ENCODE results near the gene ETS2. TPM values are rescaled to one million over a fixed set of nuclear protein-coding genes. Genes with fewer than 3 reads are reported as not detected.

The ETS2 gene
- total and polyA plus RNA-seq, 2 of the 4 experiments (the other 2 are of a cell fraction), result 21.3 to 21.7 TPM

DNA sequence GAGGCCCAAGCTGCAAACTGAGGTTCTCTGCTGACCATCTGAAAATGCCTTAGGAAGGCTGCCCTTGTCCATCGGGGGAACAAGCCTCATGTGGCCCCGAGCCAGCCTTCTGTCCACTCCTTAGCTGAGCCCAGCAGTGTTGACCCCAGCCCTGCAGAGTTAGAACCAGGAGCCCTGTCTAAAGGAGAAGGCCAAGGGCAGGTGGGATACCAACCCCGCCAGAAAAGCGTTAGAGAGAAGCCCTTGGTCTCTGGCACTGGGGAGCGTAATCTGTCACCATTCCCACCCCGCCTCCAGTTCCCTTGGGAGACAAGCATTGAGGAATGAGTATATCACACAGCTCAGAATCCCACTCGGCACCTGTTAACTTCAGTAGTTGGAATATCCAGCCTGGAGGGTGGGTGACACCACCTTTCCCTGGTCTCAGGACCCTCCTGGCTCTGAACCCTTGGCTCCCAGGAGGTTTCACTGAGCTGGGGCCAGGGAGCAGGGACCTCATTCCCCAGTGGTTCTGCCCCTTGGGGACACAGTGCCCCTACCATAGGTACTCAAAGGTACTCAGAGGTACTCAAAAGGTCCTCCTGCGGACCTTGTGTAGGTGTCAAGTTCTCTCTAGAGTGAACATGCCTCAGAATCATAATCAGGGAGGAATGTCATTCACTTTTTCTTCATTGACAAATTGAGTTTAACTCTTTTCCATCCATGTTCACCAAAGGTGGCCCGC, 16.4 kb downstream of the ETS2 start:
- H2BK20ac ChIP-seq (ENCODE audit: low read depth, low read length), result 0 out of 2 replicates have a peak overlapping the region, but pooled peaks have one; percentile 28
- no peak overlapping the region for H3K4me3 ChIP-seq (ENCODE audit: insufficient read depth, low read depth, low read length)
- peak overlapping the region; percentile 3 for H4K91ac ChIP-seq (ENCODE audit: insufficient read depth, low read depth, low read length)
- no peak overlapping the region for H3K56ac ChIP-seq (ENCODE audit: extremely low read depth, insufficient read depth, low read length)
- peak overlapping the region; percentile 7 for H4K5ac ChIP-seq (ENCODE audit: low read depth, low read length)
- in situ Hi-C loops (cut with MboI; ENCODE audit: low sequenced_read_pairs), result no loop called here
- H3K9me3 ChIP-seq (ENCODE audit: control insufficient read depth, insufficient read depth, low read length), result peaks cover 2% of the 10 kb centered on the region; the same call in 1 of the 2 replicates
- CTCF ChIA-PET, result interaction anchor here (0.6 to 1.3 kb wide), 2 partner anchors 14 to 15 kb away, joined by 3 to 4 read pairs; no protein-coding TSS in a partner anchor
- no peak for TF ChIP-seq CEBPB (IDR thresholded peaks at IDR 0.05; ENCODE audit: low read depth, low read length)
- no TSS peak for BruUV-seq (replicated peaks)
- 90% methylated on average over 3 of the region's 9 CpGs; no CpG with 5 or more reads in 1 of the 2 experiments for WGBS, 2 experiments (ENCODE audit: extremely low coverage in 2 of 2, insufficient read length in 1 of 2)
- H2AK5ac ChIP-seq (ENCODE audit: low read depth, low read length), result peak overlapping the region; percentile 79
- no peaks in the 10 kb centered on the region for H3K27me3 ChIP-seq (ENCODE audit: control insufficient read depth, insufficient read depth, low read length)
- H3K9ac ChIP-seq (ENCODE audit: low read depth, low read length), result no peak overlapping the region; the same call in 1 of the 2 replicates
- peak overlapping the region; percentile 86 for H3K27ac ChIP-seq (ENCODE audit: insufficient read depth, low read length)
- DNase-seq (no peak), ATAC-seq (ENCODE audit: low read depth) (no peak)
- no peak overlapping the region for H2AK9ac ChIP-seq (replicated peaks; ENCODE audit: low read depth, low read length, poor library complexity)
- H3K79me1 ChIP-seq (ENCODE audit: low read depth in 1 of 2, low read length in 2 of 2), result peaks cover 35 to 61% of the 10 kb centered on the region in 2 experiments
- POLR2A ChIA-PET (ENCODE audit: unreplicated experiment), result no interaction called here
- intact Hi-C loops (cut with micrococcal nuclease), result loop anchor here (5.0 kb wide), 4 partner anchors 100 to 305 kb away; no protein-coding TSS in a partner anchor
- 0 out of 2 replicates have a peak overlapping the region, but pooled peaks have one; percentile 32 for H3K14ac ChIP-seq (replicated peaks; ENCODE audit: low read depth, low read length)
- H3K4me2 ChIP-seq (ENCODE audit: low read depth, low read length), result no peak overlapping the region
- H4K20me1 ChIP-seq (ENCODE audit: insufficient read depth, low read length), result peaks cover 18% of the 10 kb centered on the region
- peak overlapping the region in 1 of 2 experiments; percentile 62; a peak in 2 of 4 replicates for H4K8ac ChIP-seq (ENCODE audit: low read depth in 2 of 2, low read length in 2 of 2)
- H2BK15ac ChIP-seq (ENCODE audit: low read depth, low read length), result peak overlapping the region; percentile 36; the same call in 1 of the 3 replicates
- H3K4ac ChIP-seq (ENCODE audit: low read depth, low read length), result peak overlapping the region; percentile 92
- peak overlapping the region; percentile 31 for H2BK120ac ChIP-seq (ENCODE audit: low read depth, low read length)
- H3K18ac ChIP-seq (ENCODE audit: low read depth, low read length), result no peak overlapping the region
- dilution Hi-C loops (cut with HindIII; ENCODE audit: low sequenced_read_pairs, unreplicated experiment), result no loop called here
- peaks cover 32% of the 10 kb centered on the region for H3K4me1 ChIP-seq (ENCODE audit: control insufficient read depth, insufficient read depth, low read length)
- H2BK5ac ChIP-seq (ENCODE audit: low read depth, low read length, poor library complexity, severe bottlenecking), result peak overlapping the region; percentile 58
- no peak overlapping the region for H2AFZ ChIP-seq (replicated peaks; ENCODE audit: low read length, poor library complexity)
- H3K36me3 ChIP-seq (ENCODE audit: control insufficient read depth, insufficient read depth, low read length), result peaks cover 61% of the 10 kb centered on the region
- peaks cover 29% of the 10 kb centered on the region for H3K9me1 ChIP-seq (ENCODE audit: insufficient read depth, low read length)
- H3K23ac ChIP-seq (ENCODE audit: low read depth, low read length), result peak overlapping the region; percentile 41

All from IMR-90 (cell line).